OCI-LY7 (cell line): ENCODE measurements around the gene THSD8. TPM values are rescaled to one million over a fixed set of nuclear protein-coding genes. Genes with fewer than 3 reads are reported as not detected.

ENCODE experiments used
- BruUV-seq: library from RNA; stranded (reverse); fragments of 400-500 nt; replicated peaks from 2 replicates; lab custom pipeline; 2021; lab: Mats Ljungman, UMichigan
- CTCF ChIA-PET: fragments of 300-600 bp; sonication (Branson Sonifier 250); formaldehyde crosslinking; loops from one replicate; lab custom pipeline; 2022; ENCODE audit warnings: antibody characterized with exemption; ENCODE audit not compliant: unreplicated experiment; lab: Charles Lee
- POLR2A ChIA-PET: fragments of 300-600 bp; sonication (Branson Sonifier 250); formaldehyde crosslinking; loops from one replicate; lab custom pipeline; 2022; ENCODE audit warnings: antibody characterized with exemption; lab: Charles Lee
- DNase-seq: peaks from one replicate; pipeline ENCODE4 v3.0.0-alpha.2; 2015; ENCODE audit warnings: low spot score
- H2AFZ ChIP-seq: fragments of 200-600 bp; sonication (generic), shearing (Covaris generic); 2 replicates; pipeline ENCODE4 v1.6.1; 2014; ENCODE audit warnings: mild to moderate bottlenecking, antibody characterized with exemption, low read length, moderate library complexity
- H3K27ac ChIP-seq: fragments of 200-600 bp; sonication (generic); 2 replicates; pipeline ENCODE4 v1.5.1; 2014; ENCODE audit warnings: mixed run types, low read depth, mild to moderate bottlenecking, moderate library complexity, low read length, inconsistent platforms; ENCODE audit not compliant: poor library complexity, severe bottlenecking
- H3K36me3 ChIP-seq: fragments of 200-600 bp; sonication (generic); 2 replicates; pipeline ENCODE4 v1.6.1; 2014; ENCODE audit warnings: mild to moderate bottlenecking, antibody characterized with exemption, low read length, moderate library complexity, mixed read lengths; ENCODE audit not compliant: insufficient read depth
- H3K4me1 ChIP-seq: fragments of 200-600 bp; sonication (generic); 2 replicates; pipeline ENCODE4 v1.5.1; 2014; ENCODE audit warnings: mild to moderate bottlenecking, low read length; ENCODE audit not compliant: insufficient read depth, poor library complexity, severe bottlenecking
- H3K4me2 ChIP-seq: fragments of 200-600 bp; sonication (generic); 2 replicates; pipeline ENCODE4 v1.6.1; 2014; ENCODE audit warnings: mild to moderate bottlenecking, low read length
- H3K4me3 ChIP-seq: fragments of 200-600 bp; sonication (generic); 2 replicates; pipeline ENCODE4 v1.5.1; 2014; ENCODE audit warnings: mild to moderate bottlenecking, low read depth, low read length; ENCODE audit not compliant: poor library complexity, severe bottlenecking
- H3K79me2 ChIP-seq: fragments of 200-600 bp; sonication (generic); 2 replicates; pipeline ENCODE4 v1.6.1; 2016; ENCODE audit warnings: low read depth, mild to moderate bottlenecking, low read length, moderate library complexity, mixed read lengths; ENCODE audit not compliant: insufficient read depth
- H3K9me2 ChIP-seq: fragments of 200-600 bp; sonication (generic); 2 replicates; pipeline ENCODE4 v1.6.1; 2016; ENCODE audit warnings: mild to moderate bottlenecking, low read length, mixed read lengths; ENCODE audit not compliant: insufficient read depth
- H3K9me3 ChIP-seq: fragments of 200-600 bp; sonication (generic); 2 replicates; pipeline ENCODE4 v1.6.1; 2014; ENCODE audit warnings: mild to moderate bottlenecking, mixed run types, low read length, mixed read lengths
- H4K20me1 ChIP-seq: fragments of 200-600 bp; sonication (generic); 2 replicates; pipeline ENCODE4 v1.6.1; 2014; ENCODE audit warnings: mild to moderate bottlenecking, antibody characterized with exemption, low read length, moderate library complexity, mixed read lengths; ENCODE audit not compliant: insufficient read depth
- CTCF ChIP-seq: fragments of 200-600 bp; sonication (generic); conservative IDR thresholded peaks from 2 replicates; pipeline ENCODE4 v1.5.1; 2014; ENCODE audit warnings: mild to moderate bottlenecking, antibody characterized with exemption, low read length, moderate library complexity, mixed read lengths
- EZH2phosphoT487 ChIP-seq: fragments of 200-600 bp; sonication (generic); IDR thresholded peaks from 2 replicates; pipeline ENCODE4 v1.6.1; 2018; ENCODE audit warnings: low read depth, borderline replicate concordance, mild to moderate bottlenecking, mixed run types, antibody characterized with exemption, low read length, moderate library complexity, mixed read lengths
- intact Hi-C: fragments of 100-400 bp; cut with micrococcal nuclease; formaldehyde crosslinking; loops from one replicate; pipeline ENCODE4 v1.10.0; 2022; ENCODE audit not compliant: unreplicated experiment
- total RNA-seq, 2 experiments: library from RNA; depleted of rRNA in 1 of 2; stranded (reverse); fragments of >200 nt in 1 of 2; shearing (Covaris generic) in 1 of 2; gene quantifications; 2 replicates each; pipeline ENCODE4 v1.2.3, GENCODE V29; 2014 to 2022

The THSD8 gene
- total RNA-seq, 2 experiments from 2014 or later, result 42.7 TPM; not detected in 1

- DNase-seq, result no peak
- BruUV-seq, result no TSS peak
- no peaks in the 10 kb centered on the region for H4K20me1 ChIP-seq
- H3K9me3 ChIP-seq, result no peaks in the 10 kb centered on the region
- peak within 1 kb of the TSS; percentile 72 for H3K4me2 ChIP-seq
- peaks cover 51% of the 10 kb centered on the region for H3K4me1 ChIP-seq
- no peaks in the 10 kb centered on the region for H3K79me2 ChIP-seq
- ChIA-PET POLR2A (interaction anchor here (0.5 to 0.6 kb wide), 2 partner anchors 48 to 119 kb away, joined by 3 read pairs; no protein-coding TSS in a partner anchor), CTCF (no interaction called here)
- intact Hi-C loops, result no loop called here
- no peak within 1 kb of the TSS for H3K27ac ChIP-seq
- H3K36me3 ChIP-seq, result no peaks in the 10 kb centered on the region
- no peaks in the 10 kb centered on the region for H3K9me2 ChIP-seq
- no peak for TF ChIP-seq CTCF
- TF ChIP-seq EZH2phosphoT487, result no peak
- peak within 1 kb of the TSS; percentile 70 for H3K4me3 ChIP-seq
- peak within 1 kb of the TSS; percentile 73; the same call in 1 of the 2 replicates for H2AFZ ChIP-seq
Measured at GRCh38 chr19:12834566-12834943, 32.7 kb downstream of the THSD8 start, which contains the start of gene RTBDN. Gene RTBDN, minus strand, starts transcription at chr19:12834579. Its CDS starts 4,600 bp downstream, at chr19:12829979.

DNA sequence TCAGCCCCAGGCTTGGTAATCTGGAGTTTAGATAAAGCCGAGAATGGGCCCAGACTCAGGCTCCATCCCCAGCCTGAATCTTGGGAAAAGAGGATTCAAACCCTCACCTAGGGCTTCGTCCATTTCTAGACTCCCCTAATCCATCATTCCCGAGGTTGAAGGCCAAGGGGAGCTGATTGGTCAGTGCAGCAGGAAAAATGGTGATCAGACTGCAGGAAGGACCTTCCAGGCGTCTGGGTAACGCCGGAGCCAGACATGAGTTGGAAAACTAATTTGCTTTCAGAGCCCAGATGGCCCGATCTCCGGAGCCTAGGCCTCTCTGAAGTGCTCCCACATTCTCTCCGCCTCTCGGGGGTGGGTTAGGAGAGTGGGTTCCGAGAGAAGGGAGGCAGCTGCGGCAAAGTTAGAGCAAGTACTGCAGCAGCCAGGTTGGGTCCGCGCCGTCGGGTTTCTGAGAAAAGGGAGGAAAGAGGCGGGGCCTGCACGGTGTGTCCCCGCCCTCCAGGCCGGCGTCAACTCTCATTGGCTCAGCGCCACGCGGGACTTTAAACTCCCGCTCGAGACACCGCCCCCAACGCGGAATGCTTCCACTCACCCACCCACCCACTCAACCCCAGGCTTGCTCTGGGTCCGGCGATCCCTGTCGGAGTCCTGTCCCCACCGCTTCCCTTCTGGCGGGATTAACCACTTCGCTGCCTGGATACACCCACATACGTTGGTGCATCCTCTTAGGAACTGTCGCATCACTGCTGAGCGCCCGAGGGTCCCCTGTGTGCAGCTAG is 33.3 kb downstream of the THSD8 start:
- H3K4me1 ChIP-seq, result peaks cover 57% of the 10 kb centered on the region
- POLR2A ChIA-PET, result interaction anchor here (0.6 to 0.7 kb wide), 3 partner anchors 47 to 210 kb away, joined by 3 to 7 read pairs (median 3); no protein-coding TSS in a partner anchor
- H3K36me3 ChIP-seq, result no peaks in the 10 kb centered on the region
- CTCF ChIA-PET, result no interaction called here
- H3K79me2 ChIP-seq, result no peaks in the 10 kb centered on the region
- H4K20me1 ChIP-seq, result no peaks in the 10 kb centered on the region
- DNase-seq, result peak; percentile 81
- intact Hi-C loops, result loop anchor here (5.0 kb wide), 1 partner anchor 102 kb away; the partner anchor contains the start of gene CALR
- no peak overlapping the region for H3K27ac ChIP-seq
- H2AFZ ChIP-seq, result peak overlapping the region; percentile 9; the same call in 1 of the 2 replicates
- H3K9me3 ChIP-seq, result no peaks in the 10 kb centered on the region
- BruUV-seq, result no TSS peak
- no peaks in the 10 kb centered on the region for H3K9me2 ChIP-seq
- peak overlapping the region; percentile 72 for H3K4me2 ChIP-seq
- TF ChIP-seq CTCF (no peak), EZH2phosphoT487 (no peak)
- peak overlapping the region; percentile 39 for H3K4me3 ChIP-seq
